Astrocyte (in vitro differentiated cells and primary cell): Measurements from ENCODE around the gene SNRNP25. TPM values are rescaled to one million over a fixed set of nuclear protein-coding genes. Genes with fewer than 3 reads are reported as not detected.

Experiments
- DNase-seq: peaks from one replicate; pipeline ENCODE4 v3.0.0-alpha.2; 2010; ENCODE audit warnings: low read depth
- FAIRE-seq: peaks from 2 replicates; lab custom pipeline; 2011; peaks lifted over from hg19 to GRCh38; lab: Jason Lieb, UNC
- H2AFZ ChIP-seq: 2 replicates; pipeline ENCODE4 v1.6.0; 2012; ENCODE audit warnings: low read depth, low read length, inconsistent platforms
- H3K27ac ChIP-seq: 2 replicates; pipeline ENCODE4 v1.5.1; 2011; ENCODE audit warnings: low read depth, low read length, inconsistent platforms
- H3K27me3 ChIP-seq: 2 replicates; pipeline ENCODE4 v1.6.0; 2011; ENCODE audit warnings: low read length, inconsistent platforms; ENCODE audit not compliant: insufficient read depth
- H3K36me3 ChIP-seq: 2 replicates; pipeline ENCODE4 v1.5.1; 2011; ENCODE audit warnings: low read length, inconsistent platforms; ENCODE audit not compliant: insufficient read depth
- H3K4me1 ChIP-seq: 2 replicates; pipeline ENCODE4 v1.5.1; 2011; ENCODE audit warnings: low read length, inconsistent platforms; ENCODE audit not compliant: insufficient read depth
- H3K4me2 ChIP-seq: 2 replicates; pipeline ENCODE4 v1.6.0; 2012; ENCODE audit warnings: low read length, inconsistent platforms
- H3K4me3 ChIP-seq: 2 replicates; pipeline ENCODE4 v1.5.1; 2011; ENCODE audit warnings: low read depth, mild to moderate bottlenecking, low read length, inconsistent platforms; ENCODE audit not compliant: insufficient read depth
- H3K79me2 ChIP-seq: 2 replicates; pipeline ENCODE4 v1.6.0; 2012; ENCODE audit warnings: mild to moderate bottlenecking, low read length, inconsistent platforms; ENCODE audit not compliant: insufficient read depth
- H3K9ac ChIP-seq: 2 replicates; pipeline ENCODE4 v1.6.0; 2012; ENCODE audit warnings: mild to moderate bottlenecking, low read length, inconsistent platforms
- H3K9me3 ChIP-seq: 2 replicates; pipeline ENCODE4 v1.5.1; 2012; ENCODE audit warnings: low read depth, mild to moderate bottlenecking, low read length, inconsistent platforms; ENCODE audit not compliant: insufficient read depth
- H4K20me1 ChIP-seq: 2 replicates; pipeline ENCODE4 v1.6.0; 2012; ENCODE audit warnings: low read length, inconsistent platforms; ENCODE audit not compliant: insufficient read depth
- H3K27ac Mint-ChIP-seq: one replicate; pipeline ENCODE4 v1.8.0; 2021; ENCODE audit warnings: mild to moderate bottlenecking, mixed read lengths; ENCODE audit not compliant: unreplicated experiment
- H3K27me3 Mint-ChIP-seq: one replicate; pipeline ENCODE4 v1.8.0; 2021; ENCODE audit warnings: low read depth, mixed read lengths; ENCODE audit not compliant: unreplicated experiment
- H3K36me3 Mint-ChIP-seq: one replicate; pipeline ENCODE4 v1.8.0; 2021; ENCODE audit warnings: low read depth, mixed read lengths; ENCODE audit not compliant: unreplicated experiment
- H3K4me1 Mint-ChIP-seq: one replicate; pipeline ENCODE4 v1.8.0; 2021; ENCODE audit warnings: low read depth, mixed read lengths; ENCODE audit not compliant: unreplicated experiment
- H3K4me3 Mint-ChIP-seq: one replicate; pipeline ENCODE4 v1.8.0; 2021; ENCODE audit warnings: mild to moderate bottlenecking, moderate library complexity, mixed read lengths; ENCODE audit not compliant: unreplicated experiment
- H3K9me3 Mint-ChIP-seq: one replicate; pipeline ENCODE4 v1.8.0; 2021; ENCODE audit warnings: mild to moderate bottlenecking, mixed read lengths; ENCODE audit not compliant: unreplicated experiment
- CTCF ChIP-seq: IDR thresholded peaks from 2 replicates; pipeline ENCODE4 v1.5.1; 2011; ENCODE audit warnings: low read depth, mild to moderate bottlenecking, inconsistent platforms, low read length, moderate library complexity; ENCODE audit not compliant: insufficient read depth
- EZH2 ChIP-seq: IDR thresholded peaks from 2 replicates; pipeline ENCODE4 v1.6.1; 2012; ENCODE audit warnings: mild to moderate bottlenecking, low read length, inconsistent platforms; ENCODE audit not compliant: insufficient read depth
- total RNA-seq: library from RNA; stranded (reverse); gene quantifications from 2 replicates; pipeline ENCODE4 v1.2.1, GENCODE V29; 2021

SNRNP25 gene
- total RNA-seq, 1 donor from 2014 or later: 34.1 TPM

- DNase-seq (no peak), FAIRE-seq (no peak)
- Mint-ChIP-seq H3K4me1 (no peaks in the 10 kb centered on the region), H3K27me3 (peaks cover 4% of the 10 kb centered on the region), H3K4me3 (no peak overlapping the region), H3K27ac (no peak overlapping the region), H3K9me3 (no peaks in the 10 kb centered on the region), H3K36me3 (peaks cover 2% of the 10 kb centered on the region)
- Histone ChIP-seq H3K27ac (no peak overlapping the region), H3K79me2 (no peaks in the 10 kb centered on the region), H2AFZ (no peak overlapping the region), H3K27me3 (no peaks in the 10 kb centered on the region), H3K4me3 (no peak overlapping the region), H3K9me3 (no peaks in the 10 kb centered on the region), H3K36me3 (no peaks in the 10 kb centered on the region), H3K4me2 (no peak overlapping the region), H4K20me1 (no peaks in the 10 kb centered on the region), H3K9ac (no peak overlapping the region), H3K4me1 (no peaks in the 10 kb centered on the region)
- no peak for TF ChIP-seq EZH2
- no peak for TF ChIP-seq CTCF
Measured at GRCh38 chr16:34648-34987, 19.0 kb upstream of the SNRNP25 start.

GRCh38 chr16:35011-35677 lies 18.5 kb upstream of the SNRNP25 start:
- DNase-seq (no peak), FAIRE-seq (no peak)
- no peak for TF ChIP-seq EZH2
- no peak for TF ChIP-seq CTCF

GRCh38 chr16:35678-36305 lies 17.8 kb upstream of the SNRNP25 start:
- FAIRE-seq (no peak), DNase-seq (no peak)
- H3K36me3 ChIP-seq: peaks cover 3% of the 10 kb centered on the region
- no peak overlapping the region for H3K4me3 ChIP-seq
- Mint-ChIP-seq H3K9me3 (no peaks in the 10 kb centered on the region), H3K36me3 (peaks cover 2% of the 10 kb centered on the region), H3K27ac (peak overlapping the region; percentile 72), H3K4me3 (no peak overlapping the region), H3K27me3 (peaks cover 4% of the 10 kb centered on the region), H3K4me1 (no peaks in the 10 kb centered on the region)
- no peaks in the 10 kb centered on the region for H3K27me3 ChIP-seq
- no peak overlapping the region for H3K27ac ChIP-seq
- H3K9ac ChIP-seq: no peak overlapping the region
- no peaks in the 10 kb centered on the region for H3K9me3 ChIP-seq
- no peaks in the 10 kb centered on the region for H4K20me1 ChIP-seq
- H3K4me2 ChIP-seq: no peak overlapping the region
- H2AFZ ChIP-seq: no peak overlapping the region
- H3K4me1 ChIP-seq: no peaks in the 10 kb centered on the region
- TF ChIP-seq EZH2 (no peak), CTCF (no peak)
- no peaks in the 10 kb centered on the region for H3K79me2 ChIP-seq

More at GRCh38 chr16:35011-35677, 18.5 kb upstream of the SNRNP25 start:
- Mint-ChIP-seq H3K36me3 (peaks cover 2% of the 10 kb centered on the region), H3K9me3 (no peaks in the 10 kb centered on the region), H3K4me1 (no peaks in the 10 kb centered on the region), H3K27ac (no peak overlapping the region), H3K27me3 (peaks cover 4% of the 10 kb centered on the region), H3K4me3 (no peak overlapping the region)
- H3K9me3 ChIP-seq: no peaks in the 10 kb centered on the region
- H3K4me3 ChIP-seq: no peak overlapping the region
- H2AFZ ChIP-seq: no peak overlapping the region
- no peaks in the 10 kb centered on the region for H3K27me3 ChIP-seq
- H3K4me1 ChIP-seq: no peaks in the 10 kb centered on the region
- peaks cover 3% of the 10 kb centered on the region for H3K36me3 ChIP-seq
- H3K27ac ChIP-seq: no peak overlapping the region
- no peaks in the 10 kb centered on the region for H3K79me2 ChIP-seq
- H4K20me1 ChIP-seq: no peaks in the 10 kb centered on the region
- H3K9ac ChIP-seq: no peak overlapping the region
- no peak overlapping the region for H3K4me2 ChIP-seq
